ENCODE results near the gene ALKBH5.

DNA sequence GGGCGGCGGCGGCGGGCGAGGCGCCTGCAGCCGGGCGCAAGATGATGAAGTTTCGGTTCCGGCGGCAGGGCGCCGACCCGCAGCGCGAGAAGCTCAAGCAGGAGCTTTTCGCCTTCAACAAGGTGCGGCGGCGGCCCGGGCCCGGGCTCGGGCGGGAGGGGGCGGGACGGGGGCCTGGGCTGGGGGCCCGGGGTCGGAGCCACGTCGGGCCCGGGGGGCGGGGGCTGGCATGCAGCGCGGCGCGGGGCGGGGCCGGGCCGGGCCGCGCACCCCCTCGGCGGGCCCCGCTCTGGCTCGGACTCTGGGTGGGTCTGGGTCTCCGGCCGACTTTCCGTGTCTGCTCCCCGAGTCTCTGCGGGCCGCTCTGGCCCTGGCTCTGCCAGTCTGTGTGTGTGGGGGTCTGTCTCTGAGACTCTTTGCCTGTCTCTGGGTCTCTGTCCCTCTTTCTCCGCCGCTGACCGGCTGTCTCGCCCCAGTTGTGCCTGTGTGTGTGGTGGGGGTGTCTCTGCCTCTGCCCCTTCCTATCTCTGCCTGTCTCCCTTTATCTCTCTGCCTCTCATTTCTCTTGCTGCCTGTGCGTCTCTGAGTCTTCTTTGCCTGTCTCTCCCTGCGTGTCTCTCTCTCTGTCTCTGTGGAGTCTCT is 42.1 kb downstream of the ALKBH5 start:
- TF ChIP-seq, protein P1, sequence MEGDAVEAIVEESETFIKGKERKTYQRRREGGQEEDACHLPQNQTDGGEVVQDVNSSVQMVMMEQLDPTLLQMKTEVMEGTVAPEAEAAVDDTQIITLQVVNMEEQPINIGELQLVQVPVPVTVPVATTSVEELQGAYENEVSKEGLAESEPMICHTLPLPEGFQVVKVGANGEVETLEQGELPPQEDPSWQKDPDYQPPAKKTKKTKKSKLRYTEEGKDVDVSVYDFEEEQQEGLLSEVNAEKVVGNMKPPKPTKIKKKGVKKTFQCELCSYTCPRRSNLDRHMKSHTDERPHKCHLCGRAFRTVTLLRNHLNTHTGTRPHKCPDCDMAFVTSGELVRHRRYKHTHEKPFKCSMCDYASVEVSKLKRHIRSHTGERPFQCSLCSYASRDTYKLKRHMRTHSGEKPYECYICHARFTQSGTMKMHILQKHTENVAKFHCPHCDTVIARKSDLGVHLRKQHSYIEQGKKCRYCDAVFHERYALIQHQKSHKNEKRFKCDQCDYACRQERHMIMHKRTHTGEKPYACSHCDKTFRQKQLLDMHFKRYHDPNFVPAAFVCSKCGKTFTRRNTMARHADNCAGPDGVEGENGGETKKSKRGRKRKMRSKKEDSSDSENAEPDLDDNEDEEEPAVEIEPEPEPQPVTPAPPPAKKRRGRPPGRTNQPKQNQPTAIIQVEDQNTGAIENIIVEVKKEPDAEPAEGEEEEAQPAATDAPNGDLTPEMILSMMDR (conservative IDR thresholded peaks at IDR 0.05 in 1 of 2, IDR thresholded peaks at IDR 0.05 in 1 of 2; ENCODE audit: extremely low read depth in 1 of 2, insufficient read depth in 1 of 2, low read depth in 1 of 2, low read length in 2 of 2) = no peak
- no peak for TF ChIP-seq EZH2 (IDR thresholded peaks at IDR 0.05; ENCODE audit: borderline replicate concordance, low read length)

All from mammary epithelial cell (primary cell).